DMS79 (cell line): Measurements from ENCODE around the gene GPRIN1.
"Not testable (repeated sequence)": the region's sequence is repeated elsewhere in the genome, so short reads cannot be mapped to it uniquely, and the experiment has no call there.

ENCODE experiments used
- DNase-seq: peaks from one replicate; lab custom pipeline; 2025; lab: John Stamatoyannopoulos, UW

Gene GPRIN1

DNA sequence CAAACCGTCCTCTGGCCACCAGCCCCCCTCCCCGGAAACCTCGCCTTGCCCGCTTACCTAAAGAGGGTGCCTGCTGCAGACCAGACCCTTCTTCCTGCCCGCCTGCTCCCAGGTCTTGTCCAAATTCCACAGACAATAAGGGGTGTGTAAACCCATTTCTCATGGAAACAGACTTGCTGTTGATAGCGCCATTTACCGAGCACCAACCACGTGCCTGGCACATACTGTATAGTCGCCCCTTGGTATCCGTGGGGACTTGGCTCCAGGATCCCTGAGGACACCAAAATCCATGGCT lies 35.7 kb downstream of the GPRIN1 start:
- no peak for DNase-seq

DNA sequence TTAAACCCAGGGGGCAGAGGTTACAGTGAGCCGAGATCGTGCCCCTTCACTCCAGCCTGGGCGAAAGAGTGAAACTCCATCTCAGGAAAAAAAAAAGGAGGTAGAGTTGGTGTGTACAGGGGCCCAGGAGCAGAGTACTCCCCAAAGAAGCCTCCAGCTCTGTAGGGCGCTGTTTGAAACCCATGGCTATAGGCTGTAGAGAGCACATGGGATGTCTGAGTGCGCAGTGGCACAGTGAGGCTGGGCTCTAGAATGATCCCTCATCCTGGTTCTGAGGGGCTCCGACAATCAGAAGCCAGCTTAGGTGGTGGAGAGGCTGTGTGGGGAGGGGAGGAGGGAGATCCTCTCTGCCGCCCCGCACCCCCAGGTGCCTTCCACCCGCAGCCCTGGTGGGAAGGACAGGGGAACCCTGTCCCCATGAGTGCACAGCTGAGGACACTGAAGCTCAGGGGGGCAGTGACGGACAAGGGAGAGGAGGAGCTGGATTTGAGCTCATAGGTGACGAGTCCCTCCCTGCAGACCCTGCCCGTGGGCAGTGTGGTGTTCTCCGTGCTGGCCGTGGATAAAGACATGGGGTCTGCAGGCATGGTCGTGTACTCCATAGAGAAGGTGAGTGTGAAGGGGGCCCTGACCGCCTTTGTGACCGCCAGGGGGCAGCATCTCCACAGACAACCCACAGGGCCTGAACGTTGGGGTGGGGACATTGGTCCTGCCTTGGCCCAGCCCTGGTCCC lies 36.2 kb downstream of the GPRIN1 start:
- DNase-seq = peak; percentile 3

DNA sequence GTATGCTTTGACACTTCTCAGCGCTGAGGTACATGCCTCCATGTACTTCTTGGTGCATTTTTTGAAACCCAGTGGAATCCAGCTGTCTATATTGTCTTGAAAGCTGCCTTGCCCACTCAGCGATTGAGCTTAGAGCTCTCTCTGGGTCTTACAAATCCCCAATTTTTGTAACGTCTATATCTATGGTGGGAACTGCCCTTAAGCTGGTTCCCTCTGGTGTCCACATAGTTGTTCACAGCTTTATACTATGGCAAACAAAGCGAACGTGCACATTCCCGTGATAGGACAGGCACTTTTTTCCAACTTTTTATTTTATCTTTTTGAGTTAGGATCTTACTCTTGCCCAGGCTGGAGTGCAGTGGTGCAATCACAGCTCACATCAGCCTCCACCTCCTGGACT lies 39.9 kb downstream of the GPRIN1 start:
- DNase-seq = no peak

DNA sequence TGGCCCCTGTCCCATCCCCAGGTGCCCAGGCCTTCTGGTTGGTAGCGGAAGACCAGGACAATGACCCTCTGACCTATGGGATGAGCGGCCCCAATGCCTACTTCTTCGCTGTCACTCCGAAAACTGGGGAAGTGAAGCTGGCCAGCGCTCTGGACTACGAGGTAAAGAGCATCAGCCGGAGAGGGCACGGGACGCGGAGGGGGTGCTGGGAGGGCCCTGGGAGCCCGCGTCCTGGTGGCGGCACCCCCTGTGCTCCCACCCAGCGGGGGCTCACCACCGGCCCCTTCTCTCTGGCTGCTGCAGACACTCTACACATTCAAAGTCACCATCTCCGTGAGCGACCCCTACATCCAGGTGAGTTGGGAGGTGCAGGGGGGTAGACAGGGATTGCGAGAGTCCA lies 41.3 kb downstream of the GPRIN1 start:
- DNase-seq = no peak

DNA sequence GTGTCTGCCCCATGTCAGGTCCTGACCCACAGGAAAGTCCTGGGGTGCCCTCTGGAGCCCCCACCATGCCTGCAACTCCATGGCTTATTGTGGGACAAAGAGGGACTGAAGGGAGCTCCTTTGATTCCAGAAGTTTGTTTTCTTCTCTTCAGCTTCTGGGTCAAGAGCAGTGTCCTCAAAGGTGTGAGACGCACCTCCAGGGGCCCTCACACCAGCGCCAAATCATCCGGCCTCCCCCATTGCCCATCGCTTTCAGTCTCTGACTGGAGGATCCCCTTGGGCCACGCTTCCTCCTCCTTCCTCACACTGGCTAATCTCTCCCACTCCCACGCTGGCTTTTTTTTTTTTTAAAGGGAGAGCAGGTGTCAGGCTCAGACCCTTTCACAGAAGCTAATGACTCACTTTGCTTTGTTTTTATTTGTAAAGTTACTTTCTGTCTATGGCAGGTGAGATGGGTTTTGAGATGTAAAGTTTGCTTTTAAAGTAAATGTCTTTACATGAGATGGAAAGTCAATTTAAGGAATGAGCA lies 44.1 kb downstream of the GPRIN1 start:
- DNase-seq = no peak

DNA sequence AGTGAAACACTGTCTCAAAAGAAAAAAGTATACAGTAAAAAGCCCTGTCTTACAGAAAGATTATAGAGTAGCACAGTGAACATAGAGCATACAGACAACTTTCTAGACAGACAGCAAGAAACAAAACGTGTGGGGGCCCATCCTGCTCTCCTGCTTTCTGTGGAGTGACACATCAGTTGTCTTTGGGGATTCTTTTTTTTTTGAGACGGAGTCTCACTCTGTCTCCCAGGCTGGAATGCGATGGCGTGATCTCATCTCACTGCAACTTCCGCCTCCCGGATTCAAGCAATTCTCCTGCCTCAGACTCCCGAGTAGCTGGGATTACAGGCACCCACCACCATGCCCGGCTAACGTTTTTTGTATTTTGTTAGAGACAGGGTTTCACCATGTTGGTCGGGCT lies 46.0 kb downstream of the GPRIN1 start:
- no peak for DNase-seq

DNA sequence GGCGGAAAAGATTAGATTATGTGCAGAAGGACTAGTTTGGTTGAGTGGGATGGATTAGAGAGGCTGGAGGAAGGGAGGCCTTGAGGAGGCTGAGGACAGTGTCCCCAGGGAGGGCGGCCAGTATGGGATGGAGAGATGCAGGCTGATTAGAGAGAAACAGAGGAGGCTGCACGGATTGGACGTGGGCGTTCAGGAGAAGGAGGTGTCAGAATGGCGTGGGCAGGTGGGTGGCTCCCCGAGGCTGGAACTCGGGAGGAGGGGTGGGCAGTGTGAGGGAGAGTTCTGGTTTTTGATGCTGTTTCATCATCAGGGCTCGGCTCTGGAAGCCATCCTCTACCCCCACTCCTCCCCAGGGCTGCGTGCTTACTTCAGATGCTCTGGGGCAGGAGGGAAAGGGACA lies 47.8 kb downstream of the GPRIN1 start:
- no peak for DNase-seq

DNA sequence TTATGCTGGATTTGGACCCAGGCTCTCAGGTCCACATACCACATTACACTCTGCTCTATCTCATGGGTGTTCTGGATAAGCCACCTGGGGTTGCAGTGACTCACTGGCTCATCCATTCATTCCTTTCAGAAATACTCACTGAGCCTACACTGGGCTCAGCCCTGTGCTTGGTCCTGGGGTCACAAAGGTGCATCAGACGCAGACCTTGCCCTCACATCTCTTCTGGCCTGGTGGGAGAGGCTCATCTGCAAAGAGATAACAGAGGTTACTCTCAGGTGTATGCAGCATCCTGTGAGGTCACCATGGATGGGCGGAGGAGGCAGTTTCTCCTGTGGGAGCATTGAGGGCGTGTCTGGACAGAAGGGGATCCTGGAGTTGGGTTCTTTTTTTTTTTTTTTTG lies 48.7 kb downstream of the GPRIN1 start:
- DNase-seq = no peak

DNA sequence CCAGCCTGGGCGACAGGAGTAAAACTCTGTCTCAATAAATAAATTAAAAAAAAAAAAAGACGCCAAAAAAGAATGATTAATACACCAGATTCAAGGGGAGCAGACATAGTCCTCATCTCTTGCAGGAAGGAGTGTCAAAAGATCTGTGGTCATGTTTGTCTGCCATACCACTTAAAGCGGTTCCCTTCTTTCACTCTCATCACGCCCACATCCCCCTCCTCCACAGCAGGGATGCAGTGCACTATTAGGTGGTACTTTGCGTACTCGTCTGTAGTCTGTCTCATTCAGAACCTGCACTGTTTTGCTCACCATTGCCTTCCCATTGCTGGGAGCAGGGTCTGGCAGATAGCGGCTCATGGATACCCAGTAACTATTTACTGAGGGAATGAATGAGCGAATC lies 49.6 kb downstream of the GPRIN1 start:
- no peak for DNase-seq

DNA sequence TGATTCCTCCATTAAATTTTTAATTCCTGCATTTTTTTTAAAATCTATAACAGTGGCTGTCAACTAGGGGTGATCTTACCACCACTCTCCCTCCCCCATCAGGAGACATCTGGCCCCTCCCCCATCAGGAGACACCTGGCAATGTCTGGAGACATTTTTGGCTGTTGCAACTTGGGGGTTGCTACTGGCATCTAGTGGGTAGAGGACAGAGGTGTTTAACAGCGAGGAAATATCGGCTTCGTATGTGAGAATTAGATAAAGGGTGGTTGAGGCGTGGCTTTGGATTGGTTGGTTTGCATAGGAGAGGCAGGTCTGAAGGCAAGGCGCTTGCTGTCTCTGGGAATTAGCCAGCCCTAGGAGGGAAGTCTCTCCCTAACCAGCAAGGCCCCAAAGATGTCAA lies 50.3 kb downstream of the GPRIN1 start:
- DNase-seq = no peak

DNA sequence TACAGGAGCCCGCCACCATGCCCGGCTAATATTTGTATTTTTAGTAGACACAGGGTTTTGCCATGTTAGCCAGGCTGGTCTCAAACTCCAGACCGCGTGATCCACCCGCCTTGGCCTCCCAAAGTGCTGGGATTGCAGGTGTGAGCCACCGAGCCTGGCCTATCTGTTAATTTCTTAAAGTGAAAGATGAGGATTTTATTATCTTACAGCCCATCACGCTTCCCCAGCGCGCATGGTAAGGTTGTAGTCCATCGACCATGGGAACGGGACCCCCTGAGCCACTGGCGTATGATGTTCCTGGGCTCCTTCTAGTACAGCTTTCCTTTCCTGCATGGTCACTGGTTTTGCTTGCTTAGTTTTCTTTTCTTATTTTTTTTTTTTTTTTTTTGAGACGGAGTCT lies 52.1 kb downstream of the GPRIN1 start:
- no peak for DNase-seq

DNA sequence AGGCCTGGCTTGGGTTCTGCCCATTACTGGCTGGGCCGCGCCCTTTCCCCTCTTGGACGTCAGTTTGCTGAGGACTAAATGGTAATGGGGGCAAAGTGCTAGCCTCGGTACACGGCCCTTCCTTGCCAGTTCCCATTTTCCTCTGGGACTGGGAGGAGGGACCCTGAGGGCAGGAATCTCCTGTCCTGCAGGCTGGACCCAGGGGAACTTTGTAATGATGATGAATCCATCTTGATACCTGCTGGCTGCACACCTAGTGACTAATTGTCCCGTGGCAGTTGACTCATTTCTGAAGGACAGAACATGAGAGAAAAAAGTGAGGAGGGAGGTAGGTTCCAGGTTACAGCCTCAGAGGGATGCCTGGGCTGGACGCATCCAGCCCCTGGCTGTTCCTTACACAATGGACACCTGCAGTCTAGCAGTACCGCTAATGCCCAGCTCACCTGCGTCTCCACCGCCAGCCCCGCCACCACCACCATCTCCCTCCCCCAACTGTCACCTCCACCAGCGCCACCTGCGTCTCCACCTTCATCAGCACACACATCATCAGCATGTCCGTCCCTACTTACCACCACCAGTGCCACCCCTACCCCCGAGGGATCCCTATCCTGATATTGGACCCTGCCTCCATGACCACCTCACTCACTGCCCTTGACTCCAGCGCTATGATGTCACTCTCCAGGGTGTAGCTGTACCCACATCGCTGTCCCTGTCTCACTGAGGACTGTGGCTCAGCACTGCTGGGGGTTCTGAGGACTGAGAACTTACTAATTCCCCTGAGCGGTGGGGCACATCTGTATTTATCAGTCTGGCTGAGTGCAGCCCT lies 56.5 kb downstream of the GPRIN1 start:
- no peak for DNase-seq

DNA sequence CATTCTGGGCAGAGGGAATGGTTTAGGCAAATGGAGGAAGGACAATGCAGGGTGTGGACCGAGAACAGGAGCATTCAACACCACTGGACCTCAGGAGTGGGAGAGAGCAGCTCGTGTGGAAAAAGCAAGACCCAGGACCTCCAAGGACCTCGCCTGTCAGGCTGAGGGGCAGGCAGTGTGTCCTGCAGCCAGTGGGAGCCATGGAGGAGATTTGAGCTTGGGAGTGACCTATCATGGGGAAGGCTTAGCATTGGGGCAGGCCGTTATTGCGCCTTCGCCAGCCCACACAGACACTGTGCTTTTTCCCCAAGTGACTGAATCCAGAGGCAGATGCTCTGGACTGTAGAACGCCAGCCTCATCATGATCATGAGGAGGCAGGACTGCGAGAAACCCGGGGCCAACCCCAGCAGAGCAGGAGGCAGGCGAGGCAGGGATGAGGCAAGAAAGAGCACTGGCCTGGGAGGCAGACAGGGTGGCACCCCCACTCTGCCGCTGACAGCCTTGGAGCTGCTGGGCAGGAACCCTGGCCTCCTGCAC lies 57.6 kb downstream of the GPRIN1 start:
- DNase-seq = no peak

DNA sequence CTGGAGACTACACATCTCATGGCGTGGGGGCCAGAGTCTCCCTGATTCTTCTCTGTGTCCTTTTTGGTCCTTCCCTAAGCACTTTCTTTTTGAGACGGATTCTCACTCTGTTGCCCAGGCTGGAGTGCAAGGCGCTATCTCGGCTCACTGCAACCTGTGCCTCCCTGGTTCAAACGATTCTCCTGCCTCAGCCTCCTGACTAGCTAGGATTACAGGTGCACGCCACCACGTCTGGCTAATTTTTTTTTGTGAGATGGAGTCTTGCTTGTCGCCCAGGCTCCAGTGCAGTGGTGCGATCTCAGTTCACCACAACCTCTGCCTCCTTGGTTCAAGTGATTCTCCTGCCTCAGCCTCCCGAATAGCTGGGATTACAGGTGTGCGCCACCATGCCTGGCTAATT lies 59.0 kb downstream of the GPRIN1 start:
- DNase-seq = not testable (repeated sequence)

DNA sequence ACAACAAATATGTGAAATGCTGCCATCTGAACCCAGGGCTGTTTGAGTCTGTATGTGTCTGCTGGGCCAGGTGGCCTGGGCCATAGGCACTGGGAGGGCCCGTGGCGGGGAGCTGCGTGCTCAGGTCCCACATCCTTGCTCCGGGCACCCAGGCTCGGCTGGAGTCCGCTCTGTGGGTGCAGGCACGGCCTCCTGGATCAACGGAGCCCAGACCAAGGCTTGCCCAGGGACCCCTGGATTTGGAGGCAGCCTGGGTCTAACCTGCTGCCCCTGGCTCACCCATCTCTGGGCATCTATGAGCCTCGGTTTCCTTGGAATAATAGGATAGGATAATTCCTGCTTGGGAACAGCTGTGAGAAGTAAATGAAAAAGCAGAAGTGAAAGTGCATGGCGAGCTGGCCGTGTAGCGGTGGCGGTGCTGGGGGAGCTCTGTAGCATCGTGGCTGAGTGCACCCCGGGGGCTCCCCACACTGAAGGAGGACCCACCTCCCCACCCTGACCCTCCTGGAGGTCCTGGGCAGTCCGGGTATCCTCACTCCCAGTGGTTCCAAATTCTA lies 59.6 kb downstream of the GPRIN1 start:
- DNase-seq = no peak

DNA sequence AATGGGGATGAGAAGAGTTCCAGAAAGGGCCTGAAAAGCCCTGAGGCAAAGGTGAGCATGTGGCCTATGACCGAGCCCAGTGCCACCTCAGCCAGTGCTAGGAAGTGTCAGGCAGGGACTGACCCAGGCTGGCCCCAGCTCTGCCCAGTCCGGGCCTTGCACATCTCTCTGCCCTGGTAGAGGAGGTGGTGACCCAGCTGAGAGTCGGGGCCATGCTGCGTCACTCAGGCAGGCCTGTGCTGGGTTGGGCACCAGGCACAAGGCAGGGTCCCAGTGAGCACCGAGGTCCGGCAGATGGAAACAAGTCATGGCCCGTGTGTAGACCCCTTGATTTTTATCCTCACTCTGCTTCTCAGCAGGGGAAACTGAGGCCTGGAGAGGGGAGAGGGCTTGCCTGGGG lies 60.1 kb downstream of the GPRIN1 start:
- DNase-seq = no peak

DNA sequence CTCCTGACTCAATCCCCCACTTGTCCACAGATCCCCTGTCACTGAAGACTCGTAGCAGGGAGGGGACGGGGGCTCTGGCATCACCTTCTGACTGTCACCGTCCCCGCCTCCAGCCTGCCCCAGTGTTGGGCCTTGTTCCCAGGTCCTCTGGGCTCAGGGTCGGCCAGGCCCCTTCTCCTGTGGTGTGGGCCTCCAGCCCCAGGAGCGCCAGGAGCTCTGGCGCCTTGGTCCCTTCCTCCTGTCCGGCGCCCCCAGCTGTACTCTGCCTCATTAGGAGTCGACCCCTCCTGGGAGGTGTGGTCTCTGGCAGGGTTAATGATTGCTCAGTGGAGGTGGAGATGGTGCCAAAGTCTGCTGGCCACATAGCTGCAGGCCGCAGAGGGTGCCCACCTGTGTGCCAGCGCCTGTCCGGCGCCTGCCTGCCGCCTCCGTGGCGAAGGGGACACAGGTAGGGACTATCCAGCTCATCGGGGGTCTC lies 61.0 kb downstream of the GPRIN1 start, which contains the start of gene CDHR2:
TSS of gene CDHR2 (plus strand) at position 376 of the 478 bp plus-strand sequence. CDS start 16,011 bp downstream, outside the sequence.
- no peak for DNase-seq

DNA sequence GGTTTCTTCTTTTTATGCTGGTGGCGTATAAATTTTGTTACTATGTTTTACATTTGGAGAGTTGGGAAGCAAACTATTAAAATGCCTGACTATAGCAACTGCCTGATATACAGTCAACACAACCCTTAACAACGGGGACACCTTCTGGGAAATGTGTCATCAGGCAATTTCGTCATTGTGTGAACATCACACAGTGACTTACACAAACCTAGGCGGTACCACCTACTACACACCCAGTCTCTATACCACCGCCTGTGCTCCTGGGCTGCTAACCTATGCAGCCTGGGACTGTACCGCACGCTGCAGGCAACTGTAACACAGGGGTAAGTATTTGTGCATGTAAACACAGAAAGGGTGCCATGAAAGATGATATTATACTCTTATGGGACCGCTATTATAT lies 62.2 kb downstream of the GPRIN1 start:
- no peak for DNase-seq
